Erythroblast (primary cell): ENCODE results near the gene ENOX2.
A peak's percentile ranks its signal among the peaks of the same experiment; 100 is the strongest.
"Not testable (repeated sequence)": the region's sequence is repeated elsewhere in the genome, so short reads cannot be mapped to it uniquely, and the experiment has no call there.

ENCODE experiments used
- DNase-seq, 2 experiments: peaks; one replicate each; lab custom pipeline; 2025; lab: John Stamatoyannopoulos, UW
- GATA1 ChIP-seq: IDR thresholded peaks from 2 replicates; pipeline ENCODE4 v1.6.1; 2011; ENCODE audit warnings: low read depth, mild to moderate bottlenecking, control low read depth, low read length, moderate library complexity
- POLR2A ChIP-seq: IDR thresholded peaks from 2 replicates; pipeline ENCODE4 v1.6.1; 2011; ENCODE audit warnings: mild to moderate bottlenecking, low read length

The ENOX2 gene

GRCh38 chrX:130902783-130903613, at the start of gene ENOX2:
Gene ENOX2, minus strand, starts transcription at chrX:130903209. Its CDS starts 199,993 bp downstream, at chrX:130703216.
- peak; percentile 91 to 93 for DNase-seq
- no peak for TF ChIP-seq GATA1
- TF ChIP-seq POLR2A, result peak; percentile 80

- peak; percentile 51 to 72 for DNase-seq
- TF ChIP-seq POLR2A (no peak), GATA1 (no peak)
Observed at GRCh38 chrX:130952266-130953043, 49.4 kb upstream of the ENOX2 start.

GRCh38 chrX:130944230-130944629, 41.2 kb upstream of the ENOX2 start:
- TF ChIP-seq POLR2A (no peak), GATA1 (no peak)
- no peak for DNase-seq

- TF ChIP-seq POLR2A (no peak), GATA1 (no peak)
- no peak for DNase-seq
Observed at GRCh38 chrX:130937101-130937500, 34.1 kb upstream of the ENOX2 start.

- DNase-seq, result no peak
- TF ChIP-seq POLR2A (no peak), GATA1 (no peak)
Observed at GRCh38 chrX:130933358-130933757, 30.3 kb upstream of the ENOX2 start.

GRCh38 chrX:130920405-130920804, 17.4 kb upstream of the ENOX2 start:
- not testable (repeated sequence) for DNase-seq

GRCh38 chrX:130919676-130920075, 16.7 kb upstream of the ENOX2 start:
- not testable (repeated sequence) for DNase-seq

- not testable (repeated sequence) for DNase-seq
Observed at GRCh38 chrX:130918498-130918897, 15.5 kb upstream of the ENOX2 start.

GRCh38 chrX:130916636-130917422, 13.8 kb upstream of the ENOX2 start:
- peak; percentile 52 to 80 for DNase-seq
- TF ChIP-seq GATA1 (no peak), POLR2A (no peak)

GRCh38 chrX:130915302-130915701, 12.3 kb upstream of the ENOX2 start:
- DNase-seq, result peak in 1 of 2 experiments; percentile 12
- no peak for TF ChIP-seq GATA1
- no peak for TF ChIP-seq POLR2A

GRCh38 chrX:130909469-130910136, 6.6 kb upstream of the ENOX2 start:
- TF ChIP-seq GATA1 (no peak), POLR2A (no peak)
- DNase-seq, result no peak

GRCh38 chrX:130906776-130907175, 3.8 kb upstream of the ENOX2 start:
- no peak for TF ChIP-seq GATA1
- TF ChIP-seq POLR2A, result no peak
- no peak for DNase-seq

GRCh38 chrX:130902446-130902782, 595 bp downstream of the ENOX2 start:
- no peak for DNase-seq
- TF ChIP-seq POLR2A (no peak), GATA1 (no peak)
